NCI-H2171 (cell line): ENCODE results near the gene DLGAP4.
"Not testable (repeated sequence)": the region's sequence is repeated elsewhere in the genome, so short reads cannot be mapped to it uniquely, and the experiment has no call there.

Source experiments
- DNase-seq: peaks from one replicate; lab custom pipeline; 2025; lab: John Stamatoyannopoulos, UW

DLGAP4 gene

DNA sequence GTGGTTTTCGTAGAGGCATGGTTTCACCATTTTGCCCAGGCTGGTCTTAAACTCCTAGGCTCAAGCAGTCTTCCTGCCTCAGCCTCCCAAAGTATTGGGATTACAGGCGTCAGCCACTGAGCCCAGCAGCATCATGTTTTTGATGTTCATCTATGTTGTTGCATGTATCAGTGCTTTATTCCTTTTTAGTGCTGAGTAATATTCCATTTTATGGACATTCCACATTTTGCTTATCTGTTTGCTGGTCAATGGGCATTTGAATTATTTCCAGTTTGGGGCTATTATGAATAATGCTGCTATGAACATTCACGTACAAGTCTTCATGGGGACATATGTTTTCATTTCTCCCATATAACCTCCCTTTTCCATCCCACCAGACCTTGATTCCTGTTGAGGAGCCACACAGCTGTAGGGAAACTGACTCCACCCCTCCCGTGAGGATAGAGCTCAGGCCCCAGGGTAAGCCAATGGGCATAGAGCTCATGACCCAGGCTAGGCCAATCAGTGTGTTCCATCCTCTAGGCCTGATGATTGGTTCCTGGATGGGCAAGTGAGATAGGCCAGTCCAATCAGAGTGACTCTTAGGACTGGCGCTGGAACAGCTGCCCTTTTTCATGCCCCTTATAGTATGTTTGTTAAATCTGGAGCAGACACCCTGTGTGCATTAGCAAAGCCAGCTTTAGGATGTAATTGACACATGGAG is 49.5 kb downstream of the DLGAP4 start:
- no peak for DNase-seq

DNA sequence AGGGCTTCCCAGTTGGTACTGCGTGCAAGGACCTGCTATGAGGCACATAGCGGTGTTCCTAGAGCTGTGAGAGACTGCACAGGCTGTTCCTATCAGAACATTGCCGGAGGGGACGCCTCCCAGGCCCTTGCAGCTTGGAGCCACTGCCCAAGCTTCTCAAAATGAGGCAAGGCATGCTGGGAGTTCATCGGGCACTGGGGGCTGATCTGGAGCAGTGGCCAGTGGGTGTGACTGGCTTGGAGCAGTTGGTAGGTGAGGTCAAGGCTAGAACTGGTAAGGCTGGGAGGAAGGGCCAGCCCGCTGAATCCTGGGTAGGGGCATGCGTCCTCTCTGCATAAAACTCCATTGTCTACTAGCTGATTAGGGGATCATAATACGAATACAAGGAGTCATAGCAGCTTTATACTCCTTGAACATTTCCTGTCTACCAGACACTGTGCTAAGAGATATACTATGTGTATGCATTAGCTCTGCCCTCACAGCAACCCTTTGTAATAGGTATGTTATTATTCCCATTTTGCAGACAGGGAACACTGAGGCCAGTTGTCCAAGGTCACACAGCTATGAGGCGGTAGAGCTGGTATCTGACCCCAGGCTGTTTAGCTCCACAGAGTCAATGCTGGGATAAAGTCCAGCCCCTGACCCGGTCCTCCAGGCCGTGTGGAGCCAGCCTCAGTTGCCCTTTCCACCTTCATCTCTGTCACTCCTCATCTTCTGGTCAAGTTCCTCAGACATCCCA is 53.7 kb downstream of the DLGAP4 start:
- no peak for DNase-seq

GRCh38 chr20:36360429-36360828 is 54.3 kb downstream of the DLGAP4 start:
- no peak for DNase-seq

- DNase-seq = no peak
Measured at GRCh38 chr20:36361406-36361805, 55.3 kb downstream of the DLGAP4 start.

DNA sequence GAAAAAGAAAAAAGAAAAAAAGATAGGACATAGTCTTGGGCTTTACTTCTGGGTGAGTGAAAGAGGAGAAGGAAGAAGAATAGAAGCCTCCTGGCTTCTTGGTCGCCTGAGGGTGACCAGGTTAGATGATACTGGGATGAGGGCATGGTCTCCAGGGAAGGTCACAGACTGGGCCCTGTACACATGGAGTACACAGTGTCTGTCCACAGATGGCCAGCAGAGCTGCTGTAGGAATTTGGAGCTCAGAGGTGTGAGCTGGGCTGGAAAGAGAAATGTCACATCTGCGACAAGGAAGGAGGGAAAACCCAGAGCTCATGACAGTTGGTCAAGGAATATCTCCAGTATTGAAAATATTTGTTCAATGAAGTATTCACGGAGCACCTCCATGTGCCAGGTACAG is 56.1 kb downstream of the DLGAP4 start:
- DNase-seq = no peak

DNA sequence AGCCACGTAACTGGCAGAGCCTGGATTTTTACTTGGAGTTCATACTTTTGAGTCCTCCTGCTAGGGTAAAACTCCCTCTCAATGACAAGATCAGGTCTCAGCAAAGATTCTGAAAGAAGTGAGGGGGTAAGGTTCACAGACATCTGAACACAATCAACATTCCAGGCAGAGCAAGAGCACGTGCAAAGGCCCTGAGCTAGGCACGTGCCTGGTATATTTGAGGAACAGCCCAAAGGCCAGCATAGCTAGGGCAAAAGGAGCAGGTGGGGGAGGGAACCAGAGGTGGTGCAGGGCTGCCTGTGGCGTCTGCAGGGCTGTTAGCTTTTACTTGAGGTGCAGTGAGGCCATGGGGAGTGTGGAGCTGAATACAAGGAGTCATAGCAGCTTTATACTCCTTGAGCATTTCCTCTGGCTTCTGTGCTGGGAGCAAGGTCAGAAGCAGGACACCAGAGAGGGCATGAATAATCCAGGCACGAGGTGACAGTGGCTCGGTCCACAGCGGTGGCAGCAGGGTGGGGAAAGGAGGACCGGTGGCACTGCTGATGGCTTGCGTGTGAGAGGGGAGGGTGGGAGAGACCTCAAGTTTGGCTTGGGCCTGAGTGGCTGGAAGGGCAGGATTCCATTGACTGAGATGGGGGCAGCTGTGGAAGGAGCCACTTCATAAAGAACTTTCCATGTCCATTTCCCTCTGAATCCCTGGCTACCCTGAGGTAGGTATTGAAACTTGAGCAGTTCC is 57.0 kb downstream of the DLGAP4 start:
- no peak for DNase-seq

GRCh38 chr20:36364506-36364905 is 58.4 kb downstream of the DLGAP4 start:
- peak; percentile 48 for DNase-seq

DNA sequence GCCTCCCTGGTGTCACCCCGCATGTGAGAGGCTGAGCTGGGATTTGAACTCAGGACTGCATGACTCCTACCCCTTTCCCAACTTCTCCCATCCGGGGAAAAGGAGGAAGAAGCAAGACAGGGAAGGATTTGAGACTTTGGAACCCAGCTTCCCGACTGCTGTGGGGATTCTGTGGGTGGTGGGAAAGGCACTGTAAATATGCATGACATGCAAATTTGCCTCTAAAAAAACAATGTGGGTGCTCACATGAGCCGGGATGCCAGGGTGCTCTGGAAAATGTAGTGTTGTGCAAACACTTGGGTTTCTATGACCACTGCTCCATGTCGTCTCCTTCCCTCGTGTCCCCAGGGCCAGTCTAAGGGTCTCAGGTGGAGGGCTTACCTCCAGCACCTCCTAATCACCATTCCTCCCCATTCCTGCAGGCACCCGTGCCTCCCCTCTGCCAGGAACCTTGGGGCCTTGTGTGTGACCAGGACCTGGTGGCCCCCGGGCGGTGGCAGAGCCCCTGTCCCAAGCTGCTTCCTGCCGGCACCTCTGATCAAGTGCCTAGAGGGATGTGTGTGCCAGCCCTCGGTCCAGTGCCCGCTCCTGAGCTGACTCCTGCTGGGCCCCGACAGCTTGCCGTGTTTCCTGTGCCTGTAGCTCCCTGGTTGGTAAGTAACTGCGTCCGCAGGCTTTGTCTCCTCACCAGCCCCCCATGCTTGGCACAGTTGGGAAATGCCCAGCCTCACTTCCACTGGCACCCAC is 60.7 kb downstream of the DLGAP4 start:
- no peak for DNase-seq

DNA sequence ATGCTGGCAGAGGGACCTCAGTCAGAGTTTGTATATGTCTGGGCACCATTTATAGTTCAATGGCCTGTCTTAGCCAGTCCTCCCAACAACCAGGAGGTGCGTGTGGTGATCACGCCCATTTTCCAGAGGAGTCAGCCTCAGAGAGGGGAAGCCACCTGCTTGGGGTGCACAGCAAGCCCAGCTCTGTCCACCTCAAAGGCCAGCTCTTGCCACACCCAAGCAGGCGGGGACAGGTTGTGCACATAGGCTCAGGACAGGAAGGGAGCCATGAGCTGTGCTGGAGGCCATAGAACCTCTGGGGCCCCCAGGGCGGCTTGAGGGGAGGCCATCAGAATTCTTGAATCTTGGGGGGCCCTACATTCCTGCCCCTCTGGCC is 61.2 kb downstream of the DLGAP4 start:
- no peak for DNase-seq

DNA sequence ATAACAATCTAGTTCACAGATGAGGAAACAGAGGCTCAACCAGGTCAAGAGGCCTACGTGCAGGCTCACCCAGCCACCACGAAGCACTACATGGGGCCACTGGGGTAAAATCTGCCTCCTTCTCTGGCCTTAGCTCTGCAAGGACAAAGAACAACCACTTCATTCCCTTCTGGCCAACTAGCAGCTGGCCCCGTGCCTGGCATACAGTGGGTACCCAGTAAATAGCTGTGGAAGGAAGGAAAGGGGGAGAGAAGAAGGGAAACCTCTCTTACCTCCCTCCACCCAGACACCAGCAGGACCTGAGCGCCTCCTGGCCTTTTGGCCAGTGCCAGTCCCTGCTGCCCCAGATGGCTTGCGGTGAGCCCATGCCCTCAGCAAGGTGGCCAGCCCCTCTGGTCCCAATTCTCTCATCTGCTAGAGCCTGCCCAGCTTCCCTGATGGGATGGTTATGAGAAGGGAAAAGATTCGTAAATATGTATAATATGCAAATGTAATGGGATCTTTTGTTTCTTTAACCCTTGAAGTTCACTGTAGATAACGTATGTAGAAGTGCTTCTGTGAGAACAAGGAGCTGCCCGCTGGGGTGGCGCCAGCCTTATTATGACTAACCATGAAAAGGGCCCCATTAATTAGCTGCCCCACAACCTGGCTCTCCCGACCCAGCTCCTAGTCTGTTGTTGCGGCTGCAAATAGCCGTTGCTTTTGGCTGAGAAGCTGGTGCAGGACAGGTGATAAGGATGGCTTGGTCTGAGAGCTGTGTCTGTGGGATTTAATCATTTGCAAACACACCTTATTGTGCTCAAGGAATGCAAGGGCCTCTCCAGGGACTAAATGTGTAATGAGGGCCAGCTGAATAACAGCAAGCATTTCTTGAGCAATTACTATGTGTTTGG is 62.0 kb downstream of the DLGAP4 start:
- no peak for DNase-seq

- no peak for DNase-seq
Measured at GRCh38 chr20:36368869-36369268, 62.7 kb downstream of the DLGAP4 start.

- no peak for DNase-seq
Measured at GRCh38 chr20:36369739-36370138, 63.6 kb downstream of the DLGAP4 start.

GRCh38 chr20:36370991-36371790 is 65.1 kb downstream of the DLGAP4 start:
- no peak for DNase-seq

DNA sequence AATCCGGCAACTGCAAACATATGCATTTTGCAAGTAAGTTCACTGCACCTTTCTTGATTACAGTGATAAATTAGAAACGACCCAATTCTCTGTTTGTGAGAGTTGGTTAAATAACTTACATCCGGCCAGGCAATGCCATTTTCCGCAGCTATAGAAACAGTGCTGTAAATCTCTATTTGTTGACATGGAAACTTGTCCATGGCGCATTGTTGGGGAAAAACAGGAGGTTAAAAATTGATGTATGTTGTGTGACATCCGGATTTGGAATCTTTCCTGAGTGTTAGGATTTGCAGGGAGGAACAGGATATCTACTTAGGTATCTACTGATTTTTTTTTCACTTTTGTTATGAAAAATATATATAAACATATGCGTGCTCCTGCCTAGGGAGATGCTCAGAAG is 66.5 kb downstream of the DLGAP4 start:
- no peak for DNase-seq

DNA sequence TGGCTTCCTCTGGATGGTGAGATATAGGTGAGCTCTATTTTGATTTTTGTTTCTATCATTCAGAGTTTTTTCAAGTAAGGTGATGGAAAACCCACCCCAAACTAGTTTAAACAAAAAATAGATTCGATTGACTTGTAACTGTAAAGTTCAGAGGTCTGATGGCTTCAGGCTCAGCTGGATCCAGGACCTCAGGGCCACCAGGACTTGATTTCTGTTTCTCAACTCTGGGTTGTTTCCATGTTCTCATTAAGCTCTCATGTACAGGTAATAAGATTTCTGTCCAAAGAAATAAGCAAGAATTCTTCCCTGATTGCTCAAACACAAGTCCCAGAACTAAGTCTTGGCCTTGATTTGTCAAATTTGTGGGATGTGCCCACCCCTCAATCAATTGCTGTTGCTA is 67.0 kb downstream of the DLGAP4 start:
- no peak for DNase-seq

DNA sequence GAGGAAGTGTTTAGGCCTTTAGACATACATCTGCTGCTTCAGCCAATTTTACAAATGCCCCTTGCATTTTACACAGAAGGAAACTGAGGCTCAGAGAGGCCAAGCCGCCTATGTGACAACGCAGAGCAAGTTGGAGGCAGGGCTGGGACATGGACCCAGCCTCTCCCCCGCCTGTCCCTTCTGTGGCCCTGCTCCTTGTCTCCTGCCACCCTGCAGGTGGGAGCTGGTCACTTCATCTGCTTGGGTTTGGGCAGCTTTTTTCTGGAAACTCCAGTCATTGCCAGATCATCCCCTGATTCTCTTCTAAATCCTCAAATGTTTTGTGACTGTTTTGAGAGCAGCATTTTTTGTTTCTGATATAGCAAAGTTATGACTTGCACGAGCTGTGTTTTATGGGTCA is 68.9 kb downstream of the DLGAP4 start:
- no peak for DNase-seq

DNA sequence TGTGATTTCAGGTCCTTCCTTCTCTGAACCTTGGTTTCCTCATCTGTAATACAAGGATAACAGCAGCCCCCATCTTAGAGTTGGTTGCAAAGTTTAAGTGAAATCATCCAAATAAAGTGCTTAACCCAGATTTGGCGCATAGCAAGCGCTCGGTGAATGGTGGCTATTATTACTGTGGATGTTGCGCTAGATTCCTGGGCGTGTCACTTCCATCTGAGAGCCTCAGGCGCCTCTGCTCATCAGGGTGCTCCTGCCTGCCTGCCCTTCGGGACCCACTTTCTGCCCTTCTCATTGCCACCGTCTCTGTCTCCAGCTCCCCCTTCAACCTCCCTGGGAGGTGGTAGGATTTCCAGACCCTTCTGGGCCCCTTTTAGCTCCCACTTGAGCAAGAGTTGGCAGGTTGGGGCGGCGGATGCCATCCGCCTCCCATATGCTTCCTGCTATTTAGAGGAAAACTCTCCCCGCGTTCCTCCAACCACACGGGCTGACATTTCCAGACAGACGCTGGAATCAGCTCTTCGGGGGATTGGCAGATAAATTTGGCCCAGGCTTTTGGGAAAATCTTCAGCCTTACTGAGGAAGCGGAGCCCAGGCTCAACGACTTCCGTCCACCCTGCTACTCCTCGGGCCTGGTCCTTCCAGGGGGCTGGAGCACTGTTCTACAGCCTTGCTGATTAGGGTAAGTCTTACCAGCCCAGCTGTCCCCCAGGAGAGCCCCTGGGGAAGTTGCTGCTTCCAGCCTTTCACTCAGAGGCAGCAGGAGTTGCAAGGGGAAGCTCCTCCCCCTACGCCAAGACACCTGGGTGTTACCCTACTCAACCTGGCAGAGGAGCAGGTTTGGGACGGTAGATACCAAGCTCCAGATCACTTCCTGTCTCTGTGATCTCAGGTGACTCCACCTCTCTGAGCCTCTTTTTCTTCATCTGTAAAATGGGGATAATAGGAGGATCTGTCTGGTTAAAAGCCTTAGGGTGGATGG is 71.5 kb downstream of the DLGAP4 start:
- peak; percentile 82 for DNase-seq

- no peak for DNase-seq
Measured at GRCh38 chr20:36378686-36379085, 72.5 kb downstream of the DLGAP4 start.

DNA sequence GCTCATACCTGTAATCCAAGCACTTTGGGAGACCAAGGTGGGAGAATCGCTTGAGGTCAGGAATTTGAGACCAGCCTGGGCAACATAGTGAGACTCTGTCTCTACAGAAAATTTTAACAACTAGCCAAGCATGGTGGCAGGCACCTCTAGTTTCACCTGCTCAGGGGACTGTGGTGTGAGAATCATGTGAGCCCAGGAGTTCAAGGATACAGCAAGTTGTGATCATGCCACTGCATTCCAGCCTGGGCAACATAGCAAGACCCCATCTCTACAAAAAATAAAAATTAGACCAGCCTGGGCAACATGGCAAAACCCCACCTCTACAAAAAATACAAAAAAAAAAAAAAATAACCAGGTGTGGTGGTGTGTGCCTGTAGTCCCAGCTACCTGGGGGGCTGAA is 73.8 kb downstream of the DLGAP4 start:
- DNase-seq = not testable (repeated sequence)
